ENCODE results near the gene EFHD1.
"Not testable (repeated sequence)": the region's sequence is repeated elsewhere in the genome, so short reads cannot be mapped to it uniquely, and the experiment has no call there.

Gene EFHD1

DNA sequence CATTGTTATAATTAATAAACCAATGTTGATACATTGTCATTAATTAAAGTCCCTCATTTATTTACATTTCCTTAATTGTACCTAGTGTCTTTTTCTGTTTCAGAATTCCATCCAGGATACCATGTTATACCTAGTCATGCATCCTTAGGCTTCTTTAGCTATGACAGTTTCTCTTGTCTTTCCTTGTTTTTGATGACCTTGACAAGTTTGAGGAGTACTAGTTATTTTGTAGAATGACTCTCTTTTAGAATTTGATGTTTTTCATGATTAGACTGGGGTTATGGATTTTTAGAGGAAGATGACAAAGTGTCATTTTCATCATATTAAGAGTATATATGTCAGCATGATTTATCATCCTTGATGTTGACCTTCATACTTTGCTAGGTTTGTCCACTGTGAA lies 80.1 kb downstream of the EFHD1 start:
- Histone ChIP-seq H3K27me3 (ENCODE audit: insufficient read depth, poor library complexity, severe bottlenecking) (no peaks in the 10 kb centered on the region), H3K27ac (replicated peaks) (no peak overlapping the region), H3K4me3 (replicated peaks; ENCODE audit: insufficient read depth, low read length) (no peak overlapping the region)
- TF ChIP-seq POLR2AphosphoS5 (IDR thresholded peaks at IDR 0.05; ENCODE audit: low read depth): no peak
- TF ChIP-seq SPI1 (IDR thresholded peaks at IDR 0.05; ENCODE audit: borderline replicate concordance, low read depth): no peak
- TF ChIP-seq, protein P1, sequence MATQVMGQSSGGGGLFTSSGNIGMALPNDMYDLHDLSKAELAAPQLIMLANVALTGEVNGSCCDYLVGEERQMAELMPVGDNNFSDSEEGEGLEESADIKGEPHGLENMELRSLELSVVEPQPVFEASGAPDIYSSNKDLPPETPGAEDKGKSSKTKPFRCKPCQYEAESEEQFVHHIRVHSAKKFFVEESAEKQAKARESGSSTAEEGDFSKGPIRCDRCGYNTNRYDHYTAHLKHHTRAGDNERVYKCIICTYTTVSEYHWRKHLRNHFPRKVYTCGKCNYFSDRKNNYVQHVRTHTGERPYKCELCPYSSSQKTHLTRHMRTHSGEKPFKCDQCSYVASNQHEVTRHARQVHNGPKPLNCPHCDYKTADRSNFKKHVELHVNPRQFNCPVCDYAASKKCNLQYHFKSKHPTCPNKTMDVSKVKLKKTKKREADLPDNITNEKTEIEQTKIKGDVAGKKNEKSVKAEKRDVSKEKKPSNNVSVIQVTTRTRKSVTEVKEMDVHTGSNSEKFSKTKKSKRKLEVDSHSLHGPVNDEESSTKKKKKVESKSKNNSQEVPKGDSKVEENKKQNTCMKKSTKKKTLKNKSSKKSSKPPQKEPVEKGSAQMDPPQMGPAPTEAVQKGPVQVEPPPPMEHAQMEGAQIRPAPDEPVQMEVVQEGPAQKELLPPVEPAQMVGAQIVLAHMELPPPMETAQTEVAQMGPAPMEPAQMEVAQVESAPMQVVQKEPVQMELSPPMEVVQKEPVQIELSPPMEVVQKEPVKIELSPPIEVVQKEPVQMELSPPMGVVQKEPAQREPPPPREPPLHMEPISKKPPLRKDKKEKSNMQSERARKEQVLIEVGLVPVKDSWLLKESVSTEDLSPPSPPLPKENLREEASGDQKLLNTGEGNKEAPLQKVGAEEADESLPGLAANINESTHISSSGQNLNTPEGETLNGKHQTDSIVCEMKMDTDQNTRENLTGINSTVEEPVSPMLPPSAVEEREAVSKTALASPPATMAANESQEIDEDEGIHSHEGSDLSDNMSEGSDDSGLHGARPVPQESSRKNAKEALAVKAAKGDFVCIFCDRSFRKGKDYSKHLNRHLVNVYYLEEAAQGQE (IDR thresholded peaks at IDR 0.05; ENCODE audit: insufficient replicate concordance, low read depth): no peak
- TF ChIP-seq, protein P2, sequence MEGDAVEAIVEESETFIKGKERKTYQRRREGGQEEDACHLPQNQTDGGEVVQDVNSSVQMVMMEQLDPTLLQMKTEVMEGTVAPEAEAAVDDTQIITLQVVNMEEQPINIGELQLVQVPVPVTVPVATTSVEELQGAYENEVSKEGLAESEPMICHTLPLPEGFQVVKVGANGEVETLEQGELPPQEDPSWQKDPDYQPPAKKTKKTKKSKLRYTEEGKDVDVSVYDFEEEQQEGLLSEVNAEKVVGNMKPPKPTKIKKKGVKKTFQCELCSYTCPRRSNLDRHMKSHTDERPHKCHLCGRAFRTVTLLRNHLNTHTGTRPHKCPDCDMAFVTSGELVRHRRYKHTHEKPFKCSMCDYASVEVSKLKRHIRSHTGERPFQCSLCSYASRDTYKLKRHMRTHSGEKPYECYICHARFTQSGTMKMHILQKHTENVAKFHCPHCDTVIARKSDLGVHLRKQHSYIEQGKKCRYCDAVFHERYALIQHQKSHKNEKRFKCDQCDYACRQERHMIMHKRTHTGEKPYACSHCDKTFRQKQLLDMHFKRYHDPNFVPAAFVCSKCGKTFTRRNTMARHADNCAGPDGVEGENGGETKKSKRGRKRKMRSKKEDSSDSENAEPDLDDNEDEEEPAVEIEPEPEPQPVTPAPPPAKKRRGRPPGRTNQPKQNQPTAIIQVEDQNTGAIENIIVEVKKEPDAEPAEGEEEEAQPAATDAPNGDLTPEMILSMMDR (IDR thresholded peaks at IDR 0.05; ENCODE audit: insufficient read depth, low read length): no peak
- TF ChIP-seq GABPA (IDR thresholded peaks at IDR 0.05; ENCODE audit: low read depth): no peak
- DNase-seq (ENCODE audit: low read depth in 1 of 2, low spot score in 1 of 2): no peak

DNA sequence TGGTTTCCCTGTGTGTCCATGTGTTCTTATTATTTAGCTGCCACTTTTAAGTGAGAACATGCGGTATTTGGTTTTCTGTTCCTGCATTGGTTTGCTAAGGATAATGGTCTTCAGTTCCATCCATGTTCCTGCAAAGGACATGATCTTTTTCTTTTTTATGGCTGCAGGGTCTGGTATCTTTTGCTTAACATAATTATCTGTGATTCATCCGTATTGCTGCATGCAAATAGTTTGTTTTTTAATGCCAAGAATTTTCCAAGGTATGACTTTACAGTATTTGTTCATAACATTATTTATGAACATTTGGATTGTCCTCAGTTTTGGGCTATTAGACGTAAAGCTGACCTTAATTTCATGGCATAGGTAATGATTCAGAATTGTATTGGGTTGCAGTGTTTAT lies 81.6 kb downstream of the EFHD1 start:
- Histone ChIP-seq H3K4me3 (replicated peaks; ENCODE audit: insufficient read depth, low read length) (no peak overlapping the region), H3K27me3 (ENCODE audit: insufficient read depth, poor library complexity, severe bottlenecking) (no peaks in the 10 kb centered on the region), H3K27ac (replicated peaks) (no peak overlapping the region)
- no peak for DNase-seq (ENCODE audit: low read depth in 1 of 2, low spot score in 1 of 2)
- no peak for TF ChIP-seq POLR2AphosphoS5 (IDR thresholded peaks at IDR 0.05; ENCODE audit: low read depth)
- no peak for TF ChIP-seq SPI1 (IDR thresholded peaks at IDR 0.05; ENCODE audit: borderline replicate concordance, low read depth)
- TF ChIP-seq GABPA (IDR thresholded peaks at IDR 0.05; ENCODE audit: low read depth): no peak

DNA sequence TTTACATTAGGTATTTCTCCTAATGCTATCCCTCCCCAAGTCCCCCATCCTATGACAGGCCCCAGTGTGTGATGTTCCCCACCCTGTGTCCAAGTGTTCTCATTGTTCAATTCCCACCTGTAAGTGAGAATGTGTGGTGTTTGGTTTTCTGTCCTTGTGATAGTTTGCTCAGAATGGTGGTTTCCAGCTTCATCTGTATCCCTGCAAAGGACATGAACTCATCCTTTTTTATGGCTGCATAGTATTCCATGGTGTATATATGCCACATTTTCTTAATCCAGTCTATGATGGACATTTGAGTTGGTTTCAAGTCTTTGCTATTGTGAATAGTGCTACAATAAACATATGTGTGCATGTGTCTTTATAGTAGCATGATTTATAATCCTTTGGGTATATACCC lies 86.7 kb downstream of the EFHD1 start:
- H3K4me3 ChIP-seq (replicated peaks; ENCODE audit: insufficient read depth, low read length); H3K27me3 ChIP-seq (ENCODE audit: insufficient read depth, poor library complexity, severe bottlenecking); DNase-seq (ENCODE audit: low read depth in 1 of 2, low spot score in 1 of 2); H3K27ac ChIP-seq (replicated peaks): not testable (repeated sequence)

DNA sequence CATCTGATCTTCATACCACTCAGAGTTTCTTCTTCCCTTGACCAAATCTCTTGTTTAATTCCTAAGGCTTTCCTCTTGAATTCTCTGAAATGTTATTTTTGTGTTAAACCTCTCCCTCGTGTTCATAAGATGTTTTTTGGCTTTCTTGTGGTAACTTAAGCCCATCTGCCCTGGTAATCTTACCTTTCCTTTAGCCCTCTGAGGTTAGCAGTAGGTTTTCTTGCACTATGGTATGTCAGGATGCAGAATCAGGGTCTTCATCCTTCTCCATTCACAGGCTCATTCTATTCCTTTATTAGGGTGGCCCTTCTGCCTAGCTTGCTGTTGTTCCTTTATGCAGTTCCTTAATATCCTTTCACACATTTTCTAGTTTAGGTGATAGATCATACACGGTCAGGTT lies 87.9 kb downstream of the EFHD1 start:
- Histone ChIP-seq H3K27me3 (ENCODE audit: insufficient read depth, poor library complexity, severe bottlenecking) (no peaks in the 10 kb centered on the region), H3K4me3 (replicated peaks; ENCODE audit: insufficient read depth, low read length) (no peak overlapping the region)
- no peak for DNase-seq (ENCODE audit: low read depth in 1 of 2, low spot score in 1 of 2)

More for the DNA sequence above, 87.9 kb downstream of the EFHD1 start:
- H3K27ac ChIP-seq (replicated peaks): peak overlapping the region; percentile 30
- TF ChIP-seq GABPA (IDR thresholded peaks at IDR 0.05; ENCODE audit: low read depth): no peak
- TF ChIP-seq, protein P2 (IDR thresholded peaks at IDR 0.05; ENCODE audit: insufficient read depth, low read length): no peak
- TF ChIP-seq POLR2AphosphoS5 (IDR thresholded peaks at IDR 0.05; ENCODE audit: low read depth): no peak
- TF ChIP-seq, protein P1 (IDR thresholded peaks at IDR 0.05; ENCODE audit: insufficient replicate concordance, low read depth): no peak
- no peak for TF ChIP-seq SPI1 (IDR thresholded peaks at IDR 0.05; ENCODE audit: borderline replicate concordance, low read depth)
